ENCODE results near the gene SELENOP.
"Not testable (repeated sequence)": the region's sequence is repeated elsewhere in the genome, so short reads cannot be mapped to it uniquely, and the experiment has no call there.

SELENOP gene

GRCh38 chr5:42826757-42827515 is 15.2 kb upstream of the SELENOP start:
- DNase-seq (ENCODE audit: low read depth) = no peak

- no peak for DNase-seq (ENCODE audit: low read depth)
Measured at GRCh38 chr5:42825422-42826148, 13.9 kb upstream of the SELENOP start.

GRCh38 chr5:42824347-42824976 is 12.8 kb upstream of the SELENOP start:
- DNase-seq (ENCODE audit: low read depth) = no peak

GRCh38 chr5:42822548-42822947 is 10.9 kb upstream of the SELENOP start:
- DNase-seq (ENCODE audit: low read depth) = no peak

DNA sequence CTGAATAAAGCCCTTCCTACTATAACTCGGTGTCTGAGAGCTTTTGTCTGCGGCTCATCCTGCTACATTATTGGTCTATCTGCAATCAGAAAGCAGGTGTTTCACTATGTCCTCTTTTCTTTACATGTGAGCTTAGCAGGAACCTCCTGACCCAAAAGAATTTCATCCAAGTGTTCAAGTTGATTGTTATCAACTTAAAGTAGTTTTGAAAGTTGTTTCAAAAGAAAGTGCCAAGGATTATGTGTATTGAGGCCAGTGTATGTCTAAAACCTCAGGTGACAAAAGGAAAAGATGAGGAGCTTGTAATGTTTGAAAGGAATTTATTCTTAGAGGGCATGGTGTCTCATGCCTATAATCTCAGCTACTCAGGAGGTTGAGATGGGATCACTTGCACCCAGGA is 8.1 kb upstream of the SELENOP start:
- no peak for DNase-seq (ENCODE audit: low read depth)

GRCh38 chr5:42816546-42816945 is 4.9 kb upstream of the SELENOP start:
- not testable (repeated sequence) for DNase-seq (ENCODE audit: low read depth)

- no peak for DNase-seq (ENCODE audit: low read depth)
Measured at GRCh38 chr5:42813533-42813932, 1.8 kb upstream of the SELENOP start.

DNA sequence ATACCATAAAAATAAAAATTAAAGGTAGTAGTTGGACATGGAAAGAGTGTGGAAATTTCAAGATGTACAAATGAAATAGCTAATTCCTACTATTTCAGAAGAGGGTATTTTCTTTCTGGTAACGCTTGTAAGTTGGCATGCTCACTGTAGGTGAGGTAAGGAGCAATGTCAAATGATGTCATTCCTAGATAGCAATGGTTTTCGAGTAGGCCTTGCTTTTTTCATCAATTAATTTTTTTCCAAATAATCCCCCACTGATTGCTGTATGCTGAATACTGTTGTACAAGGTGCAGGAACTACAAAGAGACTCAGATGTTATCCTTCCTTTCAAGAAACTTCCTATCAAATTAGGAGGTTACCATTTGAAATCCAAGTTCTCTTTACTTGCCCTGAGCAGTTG is 928 bp upstream of the SELENOP start:
- no peak for DNase-seq (ENCODE audit: low read depth)

DNA sequence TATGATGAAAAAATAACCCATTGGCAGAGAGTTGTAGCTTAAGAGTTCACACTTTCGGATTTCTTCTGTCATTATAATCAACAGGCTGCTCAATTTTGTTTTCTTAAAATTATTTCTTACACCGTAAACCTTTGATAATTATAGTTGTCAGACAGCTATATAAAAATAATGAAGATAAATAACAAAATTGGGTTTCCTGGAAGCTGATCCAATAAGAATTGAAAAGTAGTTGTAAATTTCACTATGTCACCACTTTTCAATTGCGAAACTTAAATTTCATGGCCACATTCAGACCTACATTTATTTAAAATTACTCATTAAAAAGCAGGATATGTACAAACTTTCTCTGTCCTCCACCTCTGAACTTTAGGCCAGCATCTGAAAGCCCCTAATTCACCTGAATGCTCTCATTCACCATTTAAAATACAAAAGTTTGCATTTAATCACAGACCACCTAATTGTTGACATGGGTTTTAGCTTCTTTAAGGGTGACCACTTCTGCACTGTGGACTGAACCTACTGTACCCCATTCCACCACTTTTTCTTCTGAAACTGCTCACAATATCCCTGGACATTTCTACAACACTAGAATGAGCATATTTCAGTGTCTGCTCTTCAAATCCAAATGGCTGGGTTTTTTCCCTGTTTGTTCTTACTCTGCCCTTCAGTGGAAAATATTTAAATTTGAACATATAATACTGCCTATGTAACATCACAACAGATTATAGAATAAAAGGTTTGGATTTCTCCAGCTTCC is 680 bp downstream of the SELENOP start:
- no peak for DNase-seq (ENCODE audit: low read depth)

- DNase-seq (ENCODE audit: low read depth) = no peak
Measured at GRCh38 chr5:42808888-42809611, 2.6 kb downstream of the SELENOP start.

DNA sequence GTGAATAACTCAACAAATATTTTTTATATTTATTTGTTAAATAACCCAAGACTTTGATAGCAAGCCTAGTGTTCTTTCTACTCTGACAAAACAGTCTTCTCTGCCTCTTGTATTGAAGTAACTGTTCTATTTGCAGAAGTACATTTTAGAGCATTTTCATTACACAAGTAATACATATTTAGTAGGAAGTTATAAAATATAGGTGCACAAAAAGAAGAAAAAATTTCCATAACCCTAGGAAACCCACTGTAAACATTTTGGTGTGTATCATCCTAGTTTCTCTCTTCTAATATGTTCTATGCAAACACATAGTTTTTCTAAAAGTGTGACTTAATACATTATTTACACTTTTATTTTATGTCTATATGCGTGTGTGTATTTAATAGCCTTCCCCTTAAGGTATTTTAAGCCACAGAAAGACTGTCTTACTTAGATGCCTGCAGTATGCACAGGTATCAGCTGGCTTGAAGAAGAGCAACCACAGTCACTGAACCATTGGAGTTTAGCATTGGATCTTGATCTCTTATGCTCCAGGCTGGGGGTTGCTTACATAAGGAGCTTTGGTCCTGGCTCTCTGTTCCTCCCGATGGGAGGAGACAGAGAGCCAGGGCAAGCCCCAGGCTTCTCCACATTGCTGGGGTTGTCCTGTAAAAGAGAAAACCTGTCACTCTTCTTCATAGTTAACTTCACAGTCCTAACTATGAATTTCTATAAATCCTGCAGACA is 3.8 kb downstream of the SELENOP start:
- no peak for DNase-seq (ENCODE audit: low read depth)

- no peak for DNase-seq (ENCODE audit: low read depth)
Measured at GRCh38 chr5:42806701-42807262, 4.9 kb downstream of the SELENOP start.

DNA sequence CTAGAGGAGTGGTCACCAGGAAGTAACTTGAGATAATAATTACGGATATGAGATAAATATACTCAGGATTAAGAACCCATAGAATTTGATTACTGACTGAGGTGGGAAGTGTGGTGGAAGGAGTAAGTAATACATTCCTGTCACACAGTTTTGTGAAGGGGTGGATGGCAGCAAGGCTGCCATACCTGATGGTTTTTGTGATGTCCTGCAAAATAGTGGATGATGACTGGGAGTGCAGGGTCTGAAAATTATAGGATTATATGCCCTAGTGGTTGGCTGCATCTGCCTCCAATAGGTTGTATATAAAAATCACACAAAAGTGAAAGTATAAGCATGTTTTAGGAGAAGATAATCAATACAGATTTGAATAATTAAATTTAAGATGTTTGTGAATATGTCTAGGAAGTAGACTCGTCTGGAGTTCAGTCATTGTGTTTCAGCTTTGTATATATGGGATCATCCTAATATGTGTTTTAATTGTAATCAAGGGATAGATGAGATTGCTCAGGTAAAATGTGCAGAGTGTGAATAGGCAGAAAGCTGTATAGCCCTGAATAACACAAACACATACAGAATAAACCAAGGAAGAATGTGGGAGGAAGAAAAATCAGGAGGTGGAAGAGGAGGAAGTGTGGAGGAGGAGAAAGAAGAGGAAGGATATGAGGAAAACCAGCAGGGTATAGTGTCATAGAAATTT is 5.5 kb downstream of the SELENOP start:
- no peak for DNase-seq (ENCODE audit: low read depth)

DNA sequence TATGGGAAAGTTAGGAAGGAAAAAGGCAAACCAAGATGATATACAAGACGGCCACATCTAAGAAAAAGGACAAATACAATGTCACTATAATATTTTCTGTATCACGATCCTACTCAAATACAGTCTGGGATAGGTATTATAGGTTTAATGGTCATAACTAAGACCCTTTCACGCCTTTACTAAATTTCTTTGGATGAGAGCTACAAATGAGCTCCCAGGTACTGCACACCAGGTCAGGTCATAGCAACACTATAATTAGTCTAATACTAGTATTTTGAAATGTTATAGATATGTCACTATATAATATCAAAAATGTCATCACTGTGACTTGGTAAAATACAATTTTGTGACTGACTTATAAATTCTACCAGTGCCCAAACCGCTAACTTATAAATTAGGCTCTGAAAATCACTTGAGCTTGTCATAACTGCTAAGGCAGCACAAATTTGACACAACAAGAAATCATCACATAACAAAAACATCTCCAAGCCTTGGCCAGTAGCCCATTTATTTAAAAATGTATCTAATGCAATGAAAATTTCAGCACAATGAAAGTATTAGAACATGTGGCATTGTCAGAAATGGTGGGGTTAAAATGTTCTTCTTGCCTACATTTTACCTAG is 6.9 kb downstream of the SELENOP start:
- DNase-seq (ENCODE audit: low read depth) = no peak

DNA sequence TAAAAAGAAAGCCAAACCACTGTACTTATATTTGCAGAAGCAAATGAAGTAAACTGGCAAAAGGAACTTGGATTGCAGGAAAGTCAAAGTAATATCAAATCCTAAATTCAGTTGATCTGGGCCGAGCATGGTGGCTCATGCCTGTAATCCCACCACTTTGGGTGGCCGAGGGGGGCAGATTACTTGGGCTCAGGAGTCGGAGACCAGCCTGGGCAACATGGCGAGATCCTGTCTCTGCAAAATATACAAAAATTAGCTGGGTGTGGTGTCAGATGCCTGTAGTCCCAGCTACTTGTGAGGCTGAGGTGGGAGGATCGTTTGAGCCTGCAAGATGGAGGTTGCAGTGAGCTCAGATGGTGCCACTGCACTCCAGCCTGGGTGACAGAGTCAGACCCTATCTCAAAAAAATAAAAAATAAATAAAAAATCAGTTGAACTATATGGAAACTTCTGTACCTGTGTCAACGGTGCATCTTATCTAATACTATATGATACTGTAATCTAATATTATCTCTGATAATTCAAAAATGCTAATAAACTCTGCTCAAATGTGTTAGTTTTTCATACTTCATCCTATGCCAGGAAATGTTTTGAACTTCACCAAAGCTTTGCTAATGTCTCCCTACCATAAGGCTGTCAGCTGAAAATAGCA is 10.1 kb downstream of the SELENOP start:
- no peak for DNase-seq (ENCODE audit: low read depth)

DNA sequence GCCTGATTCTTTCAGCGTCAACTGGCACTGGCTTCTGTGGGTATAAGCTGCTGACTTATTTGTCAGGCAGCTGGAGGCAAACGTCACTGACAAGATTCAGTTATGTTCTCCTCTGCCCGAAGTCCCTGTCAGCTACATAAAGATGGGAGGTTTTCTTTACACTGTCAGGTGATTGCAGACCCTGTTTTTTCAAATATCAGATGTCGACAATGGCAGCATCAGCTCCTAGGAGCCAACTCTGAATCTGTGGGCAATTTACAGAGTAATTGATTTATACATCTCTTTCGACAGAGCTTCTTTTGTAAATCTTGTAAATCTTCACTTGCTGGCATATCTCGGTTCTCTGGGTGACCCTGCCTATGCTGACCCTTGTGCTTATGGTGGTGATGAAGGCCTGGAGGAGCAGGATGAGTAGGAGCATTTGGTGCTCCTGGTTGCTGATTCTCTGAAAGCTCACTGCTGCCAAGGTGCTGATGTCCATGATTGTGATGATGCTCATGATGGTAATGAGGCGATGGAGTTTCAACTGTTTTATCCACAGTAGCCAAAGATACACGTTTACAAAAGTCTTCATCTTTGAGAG is 10.9 kb downstream of the SELENOP start:
- DNase-seq (ENCODE audit: low read depth) = no peak

DNA sequence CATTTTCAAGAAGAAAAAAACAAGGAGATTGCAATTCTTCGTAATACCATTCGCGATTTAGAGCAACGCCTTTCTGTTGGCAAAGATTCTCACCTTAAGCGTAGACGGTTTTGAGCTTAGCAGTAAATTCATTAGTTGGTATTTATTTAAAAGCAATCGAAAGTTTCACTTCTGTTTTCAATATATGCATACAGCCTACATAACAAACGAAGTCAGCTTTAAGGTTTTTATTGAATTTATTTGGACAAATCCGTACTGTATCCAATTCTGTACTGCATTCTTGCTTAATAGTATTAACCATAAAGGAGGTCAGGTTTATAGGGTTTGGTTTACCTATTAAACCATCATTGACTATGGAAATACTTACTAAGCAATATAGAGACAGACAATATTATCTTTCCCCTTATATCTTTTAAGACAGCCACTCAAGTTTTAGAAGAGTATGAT is 12.0 kb downstream of the SELENOP start:
- no peak for DNase-seq (ENCODE audit: low read depth)

- no peak for DNase-seq (ENCODE audit: low read depth)
Measured at GRCh38 chr5:42799241-42799608, 12.5 kb downstream of the SELENOP start.
